Suprapubic skin (tissue), 4 donors: ENCODE data around the gene ZMYM3. TPM values are rescaled to one million over a fixed set of nuclear protein-coding genes. Genes with fewer than 3 reads are reported as not detected.
"Not testable (repeated sequence)": the region's sequence is repeated elsewhere in the genome, so short reads cannot be mapped to it uniquely, and the experiment has no call there.

Experiments
- DNase-seq, 2 donors: peaks; one replicate each; pipeline ENCODE4 v3.0.0-alpha.2; 2019; ENCODE audit warnings: low spot score in 2 of 2
- H3K27ac ChIP-seq: fragments of 200-600 bp; sonication (generic); one replicate; pipeline ENCODE4 v1.5.1; 2019
- H3K27me3 ChIP-seq: fragments of 200-600 bp; sonication (generic); one replicate; pipeline ENCODE4 v1.5.1; 2019
- H3K36me3 ChIP-seq: fragments of 200-600 bp; sonication (generic); one replicate; pipeline ENCODE4 v1.5.1; 2019
- H3K4me1 ChIP-seq: fragments of 200-600 bp; sonication (generic); one replicate; pipeline ENCODE4 v1.5.1; 2019
- H3K4me3 ChIP-seq: fragments of 200-600 bp; sonication (generic); one replicate; pipeline ENCODE4 v1.5.1; 2019; ENCODE audit warnings: mild to moderate bottlenecking
- H3K9me3 ChIP-seq: fragments of 200-600 bp; sonication (generic); one replicate; pipeline ENCODE4 v1.5.1; 2019
- CTCF ChIP-seq, 2 donors: fragments of 200-600 bp in 1 of 2; fragments of 450-650 bp in 1 of 2; sonication (generic) in 1 of 2; IDR thresholded peaks; one replicate each; pipeline ENCODE4 v1.5.1; 2016 to 2019; ENCODE audit warnings: antibody characterized with exemption in 2 of 2, mild to moderate bottlenecking in 1 of 2, moderate library complexity in 1 of 2
- EP300 ChIP-seq: sonication (generic); formaldehyde crosslinking; IDR thresholded peaks from one replicate; pipeline ENCODE4 v1.6.1; 2017; ENCODE audit warnings: antibody characterized with exemption
- POLR2A ChIP-seq, 2 donors: fragments of 450-650 bp; IDR thresholded peaks; one replicate each; pipeline ENCODE4 v1.6.1; 2017; ENCODE audit warnings: antibody characterized with exemption in 2 of 2, mild to moderate bottlenecking in 2 of 2, moderate library complexity in 2 of 2
- POLR2AphosphoS5 ChIP-seq, 3 donors: sonication (generic); formaldehyde crosslinking; IDR thresholded peaks; one replicate each; pipeline ENCODE4 v1.6.1; 2017; ENCODE audit warnings: antibody characterized with exemption in 3 of 3
- WGBS: methylation state at CpG from one replicate; pipeline ENCODE4 v1.1.5; 2018; 5-methylcytosine and 5-hydroxymethylcytosine counted together
- total RNA-seq, 4 donors: library from RNA; depleted of rRNA; stranded (reverse); fragments of >200 nt; gene quantifications; one replicate each; pipeline ENCODE4 v1.1.0, GENCODE V29; 2016

ZMYM3 gene
- total RNA-seq: 10 to 100 TPM; 10.0 to 42.6 (median 18.5) TPM

- 38% methylated on average over 20 of the region's 54 CpGs for WGBS
- TF ChIP-seq POLR2A (IDR thresholded peaks at IDR 0.05): no peak
- no peak for TF ChIP-seq CTCF (IDR thresholded peaks at IDR 0.05)
- TF ChIP-seq POLR2AphosphoS5 (IDR thresholded peaks at IDR 0.05): no peak
- no peak for TF ChIP-seq EP300
- peaks cover 16% of the 10 kb centered on the region for H3K4me1 ChIP-seq
- H3K36me3 ChIP-seq: peaks cover 8% of the 10 kb centered on the region
- H3K27ac ChIP-seq: peak within 1 kb of the TSS; percentile 84
- H3K9me3 ChIP-seq: no peaks in the 10 kb centered on the region
- DNase-seq: peak; percentile 87 to 90
- no peaks in the 10 kb centered on the region for H3K27me3 ChIP-seq
- H3K4me3 ChIP-seq: peak within 1 kb of the TSS; percentile 63
These were observed at the start of gene ZMYM3 for GRCh38 chrX:71254092-71254963. ZMYM3 (minus strand) TSS chrX:71254140; CDS start chrX:71253255, 885 bp downstream.

DNA sequence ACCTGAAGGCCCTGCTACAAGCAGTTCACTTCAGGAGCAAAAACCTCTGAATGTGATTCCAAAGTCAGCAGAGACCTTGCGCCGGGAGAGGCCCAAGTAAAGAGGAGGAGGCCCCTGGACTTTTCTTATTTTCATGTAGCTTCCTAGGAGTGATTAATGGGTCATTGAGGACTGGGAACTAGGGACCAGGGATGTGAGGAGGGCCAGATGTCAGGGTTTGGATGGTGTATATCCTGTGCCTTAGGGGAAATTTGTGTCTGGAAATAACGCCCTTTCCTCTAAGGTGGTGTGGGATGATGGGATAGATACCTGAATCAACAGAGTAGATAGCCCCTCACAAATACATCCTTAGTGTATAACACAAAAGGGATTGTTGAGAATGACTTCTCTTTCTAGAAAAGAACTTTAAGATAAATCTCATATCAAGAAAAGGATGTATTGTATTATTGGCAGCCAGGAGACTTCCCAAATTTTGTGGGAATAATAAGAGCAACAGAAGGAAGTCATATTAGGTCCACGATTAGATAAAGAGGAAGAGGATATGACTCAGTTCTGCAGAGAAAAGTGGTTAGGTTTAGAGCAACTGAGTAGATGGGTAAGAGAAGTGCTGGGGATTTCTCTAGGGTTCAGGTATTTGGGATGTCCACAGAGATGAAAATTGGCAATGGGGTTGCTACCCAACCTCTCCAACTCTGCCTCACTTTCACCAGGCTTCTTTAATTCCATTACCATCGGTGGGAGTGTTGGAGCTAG is 48.7 kb upstream of the ZMYM3 start:
- no peaks in the 10 kb centered on the region for H3K27me3 ChIP-seq
- peaks cover 26% of the 10 kb centered on the region for H3K36me3 ChIP-seq
- 79% methylated on average over 5 of the region's 5 CpGs for WGBS
- no peak for DNase-seq
- TF ChIP-seq CTCF (IDR thresholded peaks at IDR 0.05): no peak
- no peak for TF ChIP-seq POLR2A (IDR thresholded peaks at IDR 0.05)
- no peak for TF ChIP-seq POLR2AphosphoS5 (IDR thresholded peaks at IDR 0.05)
- TF ChIP-seq EP300: no peak
- H3K4me3 ChIP-seq: no peak overlapping the region
- H3K9me3 ChIP-seq: no peaks in the 10 kb centered on the region
- H3K27ac ChIP-seq: no peak overlapping the region
- no peaks in the 10 kb centered on the region for H3K4me1 ChIP-seq

DNA sequence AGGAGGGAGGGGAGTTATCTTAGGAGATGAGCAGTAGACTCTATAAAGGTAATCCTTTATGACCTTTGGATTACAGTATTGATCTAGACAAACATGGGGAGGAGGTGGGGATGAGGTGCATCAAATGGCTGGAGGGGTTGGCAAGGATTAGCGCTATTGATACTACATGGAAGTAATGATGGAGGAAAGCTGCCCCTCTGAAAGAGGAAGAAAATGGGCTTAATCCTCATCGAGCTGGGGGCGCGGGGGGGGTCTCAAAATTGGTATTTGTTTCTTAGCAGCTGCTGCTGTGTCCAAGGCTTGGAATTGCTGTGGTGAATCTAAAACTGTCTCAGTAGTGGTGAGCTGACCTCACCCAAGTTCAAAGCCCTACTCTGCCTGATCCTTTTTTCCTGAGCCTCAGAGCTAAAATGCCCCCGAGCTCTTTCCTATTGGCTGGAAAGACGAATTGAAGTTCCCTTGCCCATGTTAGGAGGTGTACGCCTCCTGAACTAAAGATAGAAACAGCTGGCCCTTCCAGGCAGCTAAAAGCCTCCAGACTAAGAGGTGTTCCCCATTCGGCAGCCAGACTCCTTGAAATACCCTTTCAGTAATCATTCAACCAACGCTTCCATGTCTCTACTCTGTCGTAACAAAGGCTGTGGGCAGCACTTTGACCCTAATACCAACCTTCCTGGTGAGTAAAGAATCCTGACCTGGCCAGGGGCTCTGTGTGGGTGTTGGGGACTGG is 47.4 kb upstream of the ZMYM3 start, which contains the start of gene ITGB1BP2:
TSS of gene ITGB1BP2 (plus strand) at position 556 of the 730 bp plus-strand sequence. CDS start at position 613, 57 bp downstream.
- WGBS: 77% methylated on average over 10 of the region's 10 CpGs
- H3K9me3 ChIP-seq: no peaks in the 10 kb centered on the region
- H3K4me3 ChIP-seq: no peak within 1 kb of the TSS

DNA sequence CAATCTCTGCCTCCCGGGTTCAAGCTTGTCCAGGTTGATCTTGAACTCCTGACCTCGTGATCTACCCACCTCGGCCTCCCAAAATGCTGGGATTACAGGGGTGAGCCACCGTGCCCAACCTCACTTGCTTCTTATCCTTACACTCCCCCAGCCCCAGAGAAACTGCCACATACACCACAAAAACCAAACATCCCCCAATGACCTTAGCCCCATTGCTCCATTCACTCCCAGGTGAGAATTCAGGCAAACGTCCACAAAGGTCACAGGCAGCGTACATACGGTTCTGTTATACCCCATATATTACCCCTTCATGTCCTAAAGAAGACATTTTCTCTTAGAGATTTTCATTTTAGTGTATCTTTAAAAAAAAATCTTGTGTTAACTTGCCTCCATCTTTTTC is 46.6 kb upstream of the ZMYM3 start:
- DNase-seq, H3K9me3 ChIP-seq, H3K4me3 ChIP-seq, H3K27me3 ChIP-seq, H3K4me1 ChIP-seq, H3K27ac ChIP-seq: not testable (repeated sequence)
- WGBS: 75% methylated on average over 7 of the region's 7 CpGs
- H3K36me3 ChIP-seq: peaks cover 47% of the 10 kb centered on the region

More for the DNA sequence above, 47.4 kb upstream of the ZMYM3 start, which contains the start of gene ITGB1BP2:
- H3K4me1 ChIP-seq: no peaks in the 10 kb centered on the region
- TF ChIP-seq POLR2AphosphoS5 (IDR thresholded peaks at IDR 0.05) (no peak), CTCF (IDR thresholded peaks at IDR 0.05) (no peak), EP300 (no peak), POLR2A (IDR thresholded peaks at IDR 0.05) (no peak)
- no peaks in the 10 kb centered on the region for H3K27me3 ChIP-seq
- H3K36me3 ChIP-seq: peaks cover 39% of the 10 kb centered on the region
- no peak within 1 kb of the TSS for H3K27ac ChIP-seq
- DNase-seq: no peak

- 79% methylated on average over 7 of the region's 7 CpGs for WGBS
- H3K4me1 ChIP-seq, H3K9me3 ChIP-seq, H3K27me3 ChIP-seq, H3K4me3 ChIP-seq, H3K27ac ChIP-seq, DNase-seq: not testable (repeated sequence)
- peaks cover 51% of the 10 kb centered on the region for H3K36me3 ChIP-seq
These were observed 46.1 kb upstream of the ZMYM3 start for GRCh38 chrX:71300064-71300463.
